DND-41 (cell line): ENCODE measurements around the gene KCNIP2.
A peak's percentile ranks its signal among the peaks of the same experiment; 100 is the strongest.

Experiments
- ATAC-seq: fragments of 200-7000 bp; cut with Tn5 transposase; 3 replicates; pipeline ENCODE4 v1.9.1; 2021; ENCODE audit warnings: low read depth; ENCODE audit not compliant: insufficient read depth
- DNase-seq: peaks from one replicate; pipeline ENCODE4 v3.0.0-alpha.2; 2020
- H2AFZ ChIP-seq: 2 replicates; pipeline ENCODE4 v1.6.0; 2012; ENCODE audit warnings: low read depth, low read length
- H3K27ac ChIP-seq: 2 replicates; pipeline ENCODE4 v1.5.1; 2012; ENCODE audit warnings: low read length, inconsistent platforms
- H3K27me3 ChIP-seq: fragments of 200-600 bp; sonication (generic); 2 replicates; pipeline ENCODE4 v1.6.0; 2012; ENCODE audit warnings: low read length, mild to moderate bottlenecking, inconsistent platforms; ENCODE audit not compliant: insufficient read depth, poor library complexity
- H3K36me3 ChIP-seq: 2 replicates; pipeline ENCODE4 v1.5.1; 2012; ENCODE audit warnings: low read length, inconsistent platforms; ENCODE audit not compliant: insufficient read depth
- H3K4me1 ChIP-seq: 2 replicates; pipeline ENCODE4 v1.5.1; 2012; ENCODE audit warnings: mild to moderate bottlenecking, low read length; ENCODE audit not compliant: insufficient read depth
- H3K4me2 ChIP-seq: 2 replicates; pipeline ENCODE4 v1.6.0; 2012; ENCODE audit warnings: mild to moderate bottlenecking, moderate library complexity, low read length, inconsistent platforms; ENCODE audit not compliant: insufficient read depth
- H3K4me3 ChIP-seq, 2 experiments: fragments of 200-600 bp in 1 of 2; shearing (Covaris generic) in 1 of 2; 2 replicates each; pipeline ENCODE4 v1.5.1; 2012 to 2016; ENCODE audit warnings: inconsistent platforms in 2 of 2, low read length in 2 of 2, mild to moderate bottlenecking in 2 of 2, low read depth in 1 of 2, moderate library complexity in 1 of 2
- H3K79me2 ChIP-seq: 2 replicates; pipeline ENCODE4 v1.6.0; 2012; ENCODE audit warnings: low read length, inconsistent platforms; ENCODE audit not compliant: insufficient read depth
- H3K9ac ChIP-seq: 2 replicates; pipeline ENCODE4 v1.6.0; 2012; ENCODE audit warnings: low read depth, mild to moderate bottlenecking, inconsistent platforms, low read length, moderate library complexity
- H3K9me3 ChIP-seq: 2 replicates; pipeline ENCODE4 v1.5.1; 2012; ENCODE audit warnings: low read length, moderate library complexity, mild to moderate bottlenecking, inconsistent platforms; ENCODE audit not compliant: insufficient read depth, severe bottlenecking
- H4K20me1 ChIP-seq: 2 replicates; pipeline ENCODE4 v1.6.0; 2012; ENCODE audit warnings: low read length; ENCODE audit not compliant: insufficient read depth
- CTCF ChIP-seq: IDR thresholded peaks from 2 replicates; pipeline ENCODE4 v1.5.1; 2012; ENCODE audit warnings: borderline replicate concordance, low read length, moderate library complexity, mild to moderate bottlenecking; ENCODE audit not compliant: poor library complexity, severe bottlenecking; ENCODE audit errors: extremely low read depth
- EZH2 ChIP-seq: IDR thresholded peaks from 3 replicates; pipeline ENCODE4 v1.6.1; 2012; ENCODE audit warnings: borderline replicate concordance, low read depth, mild to moderate bottlenecking, moderate library complexity, low read length, inconsistent platforms; ENCODE audit not compliant: severe bottlenecking

KCNIP2 gene

GRCh38 chr10:101843032-101844021 is at the start of gene KCNIP2:
KCNIP2 (minus strand) TSS chr10:101843800; CDS start chr10:101843568, 232 bp downstream.
- H3K4me3 ChIP-seq: peak within 1 kb of the TSS; percentile 13 to 57; a peak in 3 of 4 replicates
- peak; percentile 86 for DNase-seq
- no peaks in the 10 kb centered on the region for H3K36me3 ChIP-seq
- peaks cover 25% of the 10 kb centered on the region for H4K20me1 ChIP-seq
- H3K4me1 ChIP-seq: peaks cover 39% of the 10 kb centered on the region
- no peak within 1 kb of the TSS for H2AFZ ChIP-seq
- TF ChIP-seq EZH2: no peak
- peak; percentile 65 for TF ChIP-seq CTCF
- H3K9ac ChIP-seq: peak within 1 kb of the TSS; percentile 31
- H3K27ac ChIP-seq: 0 out of 2 replicates have a peak within 1 kb of the TSS, but pooled peaks have one; percentile 9
- no peaks in the 10 kb centered on the region for H3K9me3 ChIP-seq
- H3K27me3 ChIP-seq: no peaks in the 10 kb centered on the region
- no peaks in the 10 kb centered on the region for H3K79me2 ChIP-seq
- peak within 1 kb of the TSS; percentile 74 for H3K4me2 ChIP-seq
- ATAC-seq: peak; percentile 82

GRCh38 chr10:101892782-101893391 is 49.3 kb upstream of the KCNIP2 start:
- Histone ChIP-seq H3K36me3 (peaks cover 3% of the 10 kb centered on the region; the same call in 1 of the 2 replicates), H3K9ac (no peak overlapping the region), H3K9me3 (no peaks in the 10 kb centered on the region), H3K27me3 (no peaks in the 10 kb centered on the region), H4K20me1 (0 out of 2 replicates have a peak, but pooled peaks cover 3% of the 10 kb centered on the region), H3K4me1 (no peaks in the 10 kb centered on the region), H3K4me2 (no peak overlapping the region), H2AFZ (no peak overlapping the region), H3K4me3 (no peak overlapping the region), H3K79me2 (no peaks in the 10 kb centered on the region), H3K27ac (no peak overlapping the region)
- TF ChIP-seq CTCF (no peak), EZH2 (no peak)
- ATAC-seq: no peak
- DNase-seq: no peak

GRCh38 chr10:101889256-101890210 is 45.9 kb upstream of the KCNIP2 start:
- H3K4me3 ChIP-seq: no peak overlapping the region
- peaks cover 6% of the 10 kb centered on the region for H3K36me3 ChIP-seq
- no peaks in the 10 kb centered on the region for H3K79me2 ChIP-seq
- DNase-seq (peak; percentile 72), ATAC-seq (peak; percentile 89)
- H2AFZ ChIP-seq: no peak overlapping the region
- H3K4me2 ChIP-seq: no peak overlapping the region
- H3K27ac ChIP-seq: no peak overlapping the region
- no peak overlapping the region for H3K9ac ChIP-seq
- no peaks in the 10 kb centered on the region for H3K4me1 ChIP-seq
- no peaks in the 10 kb centered on the region for H3K9me3 ChIP-seq
- TF ChIP-seq EZH2: no peak
- peak; percentile 89 for TF ChIP-seq CTCF
- H4K20me1 ChIP-seq: 0 out of 2 replicates have a peak, but pooled peaks cover 3% of the 10 kb centered on the region
- no peaks in the 10 kb centered on the region for H3K27me3 ChIP-seq
